HG03175 (cell line): Measurements from ENCODE around the gene P2RX1.

Experiments
- ATAC-seq: cut with Tn5 transposase; IDR thresholded peaks from one replicate; pipeline ENCODE4 v1.9.1; 2021; ENCODE audit warnings: mild to moderate bottlenecking, moderate library complexity; ENCODE audit not compliant: unreplicated experiment

Gene P2RX1

DNA sequence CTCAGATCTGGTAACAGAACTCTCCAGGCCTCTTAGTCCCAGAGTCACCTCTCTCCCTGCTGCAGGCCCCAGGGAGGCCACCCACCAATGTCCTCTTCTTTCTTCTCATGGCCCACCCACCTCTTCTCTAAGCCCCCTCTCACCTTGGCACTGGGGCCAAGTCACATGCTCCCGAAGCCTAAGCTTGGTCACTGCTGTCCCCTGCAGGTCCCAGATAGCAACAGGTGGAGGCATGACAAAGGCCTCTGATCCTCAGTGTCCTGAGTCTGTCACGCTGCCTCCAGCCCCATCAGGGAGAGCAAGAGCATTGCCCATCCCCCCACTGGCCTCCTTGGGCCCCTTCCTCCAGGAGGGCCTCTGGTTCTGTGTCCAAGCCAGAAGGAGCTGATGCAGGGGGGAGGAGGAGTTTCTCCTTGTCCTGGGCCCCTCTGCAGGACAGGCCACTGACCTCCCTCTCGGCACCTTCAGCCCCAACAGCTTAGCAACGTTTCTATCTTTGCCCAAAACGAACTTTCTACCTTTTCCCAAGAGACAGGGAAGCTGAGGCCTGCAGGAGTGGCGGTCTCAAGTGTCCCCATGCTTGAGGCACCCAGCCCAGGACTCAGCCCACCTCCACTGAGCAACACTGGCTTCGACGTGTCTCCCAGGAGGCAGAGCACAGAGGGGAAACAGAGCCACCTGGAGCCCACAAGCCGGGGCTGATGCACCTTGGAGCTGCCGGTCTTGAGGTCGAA is 8.6 kb downstream of the P2RX1 start:
- no peak for ATAC-seq

DNA sequence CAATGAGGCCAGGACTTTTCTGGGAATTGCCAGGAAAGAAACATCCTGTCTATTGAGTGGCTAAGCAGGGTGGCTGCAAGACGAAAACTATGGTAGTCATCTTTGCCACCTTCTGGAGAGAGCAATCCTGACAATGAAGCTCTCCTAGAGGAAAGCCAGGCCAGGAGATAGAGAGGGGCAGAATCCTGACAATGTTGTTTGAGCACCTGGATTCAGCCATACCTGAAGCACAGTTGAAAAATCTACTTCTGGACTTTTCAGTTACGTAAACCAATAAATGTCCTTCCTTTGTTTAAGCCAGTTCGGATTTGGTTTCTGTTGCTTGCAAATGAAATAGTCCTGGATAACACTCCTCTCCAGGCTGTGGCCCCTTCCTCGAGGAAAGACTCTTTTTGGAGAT is 9.4 kb downstream of the P2RX1 start:
- no peak for ATAC-seq

DNA sequence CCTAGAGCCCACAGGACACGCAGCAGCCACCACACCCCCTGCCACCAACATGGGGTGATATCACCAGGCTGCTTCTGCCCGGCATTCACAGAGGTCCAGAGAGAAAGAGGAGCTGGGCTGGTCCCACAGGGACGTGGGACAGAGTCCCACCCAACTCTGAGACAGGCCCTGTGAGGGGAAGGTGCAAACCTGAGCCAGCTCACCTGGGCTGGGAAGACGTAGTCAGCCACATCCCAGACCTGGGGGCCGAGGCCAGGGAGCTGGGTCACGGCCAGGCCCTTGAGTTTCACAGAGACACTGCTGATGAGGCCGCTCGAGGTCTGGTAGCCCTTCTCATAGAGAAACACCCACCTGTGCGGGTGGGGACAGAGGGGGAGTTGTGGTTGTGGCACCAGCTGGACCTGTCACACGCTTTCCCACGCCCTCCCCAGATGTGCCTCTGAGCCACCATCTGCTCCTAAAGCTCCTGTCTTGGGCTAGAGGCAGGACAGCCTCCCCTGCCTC is 11.2 kb downstream of the P2RX1 start:
- ATAC-seq, result no peak

DNA sequence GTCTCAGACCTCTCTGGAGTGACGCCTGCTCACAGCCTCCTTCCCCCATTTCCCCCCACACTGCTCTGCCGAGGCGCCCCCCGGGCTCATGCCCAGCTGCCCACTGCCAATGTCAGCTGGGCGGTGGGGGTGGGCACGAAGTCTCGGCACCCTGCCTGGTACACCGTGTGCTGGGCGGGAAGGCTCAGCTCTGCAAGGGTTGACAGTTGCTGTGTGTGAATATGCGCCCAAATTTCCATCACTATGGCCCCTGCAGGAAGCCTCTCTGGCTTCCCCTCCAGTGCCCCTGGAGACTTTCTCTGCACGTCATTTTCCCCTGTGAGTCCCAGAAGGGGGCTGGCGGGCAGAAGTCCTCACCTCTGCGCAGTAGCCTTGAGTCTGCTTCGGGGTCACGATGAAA is 11.8 kb downstream of the P2RX1 start:
- no peak for ATAC-seq

DNA sequence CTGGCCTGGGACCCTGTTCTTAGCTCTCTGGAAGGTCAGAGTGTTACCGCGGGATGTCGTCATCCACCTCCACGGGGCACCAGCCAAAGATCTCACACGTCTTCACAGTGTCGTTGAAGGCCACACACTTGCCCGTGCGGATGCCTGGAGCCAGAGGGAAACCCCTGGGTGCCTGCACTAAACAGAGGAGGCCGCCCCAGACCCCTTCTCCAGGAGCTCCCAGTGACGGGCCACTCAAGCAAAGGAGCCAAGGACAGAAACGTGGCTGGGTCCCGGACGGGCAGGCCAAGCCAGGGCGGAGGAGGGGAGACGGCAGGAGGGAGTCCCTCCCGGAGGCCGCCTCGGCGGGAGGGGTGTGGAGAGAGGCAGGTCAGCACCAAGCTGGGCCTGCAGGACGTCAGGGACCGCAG is 12.4 kb downstream of the P2RX1 start:
- no peak for ATAC-seq

DNA sequence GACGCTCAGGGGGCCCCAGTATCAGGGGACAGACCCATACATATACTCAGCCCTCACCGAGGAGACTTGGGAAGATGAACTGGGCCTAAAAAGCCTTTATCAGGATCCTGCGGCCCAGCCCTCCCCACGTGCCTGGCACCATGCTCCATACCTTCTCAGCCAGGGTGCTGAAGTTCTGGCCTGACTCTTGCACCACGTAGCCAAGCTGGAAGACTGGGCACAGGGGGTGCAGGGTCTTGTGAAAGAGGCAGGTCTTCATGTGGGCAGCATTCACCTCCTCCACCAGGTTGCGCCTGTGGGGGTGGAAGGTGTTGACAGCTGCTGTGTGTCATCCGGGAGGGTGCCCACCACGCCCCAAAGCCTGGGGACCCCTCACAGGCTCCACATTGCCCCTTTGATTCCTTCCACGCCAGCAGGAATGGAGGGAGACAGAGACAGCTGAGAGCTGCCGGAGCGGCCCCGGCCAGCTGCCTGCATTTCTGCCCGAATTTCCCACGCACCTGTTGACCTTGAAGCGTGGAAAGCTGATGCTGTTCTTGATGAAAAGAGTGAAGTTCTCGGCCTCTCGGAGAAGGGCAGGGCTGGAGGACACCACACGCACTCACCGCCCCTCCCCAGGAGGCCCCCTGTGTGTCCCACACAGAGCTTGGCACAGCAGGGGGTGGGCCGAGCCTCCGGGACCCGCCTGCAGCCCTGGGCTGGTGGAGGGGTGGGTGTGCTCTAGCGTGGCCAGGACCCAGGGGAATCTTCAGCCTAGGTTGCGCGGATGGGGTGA is 13.0 kb downstream of the P2RX1 start:
- no peak for ATAC-seq

DNA sequence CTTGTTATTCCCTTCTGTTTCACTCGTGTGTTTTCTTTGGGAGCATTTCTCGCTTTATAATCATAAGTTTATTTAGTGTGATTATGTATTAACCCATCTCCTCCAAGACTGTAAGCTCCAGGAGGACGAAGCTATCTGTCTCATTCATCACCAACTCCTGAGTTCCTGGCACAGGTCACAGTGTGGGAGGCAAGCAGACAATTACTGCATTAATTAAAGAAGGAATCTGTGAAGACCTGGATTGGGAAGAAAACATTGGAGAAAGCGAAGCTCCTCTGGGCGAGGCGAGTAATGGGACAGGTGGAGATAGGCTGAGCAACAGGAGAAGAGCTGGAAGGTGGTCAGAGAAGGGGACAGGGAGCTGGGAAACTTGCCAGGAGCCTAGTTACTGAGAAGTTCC is 15.6 kb downstream of the P2RX1 start:
- no peak for ATAC-seq

DNA sequence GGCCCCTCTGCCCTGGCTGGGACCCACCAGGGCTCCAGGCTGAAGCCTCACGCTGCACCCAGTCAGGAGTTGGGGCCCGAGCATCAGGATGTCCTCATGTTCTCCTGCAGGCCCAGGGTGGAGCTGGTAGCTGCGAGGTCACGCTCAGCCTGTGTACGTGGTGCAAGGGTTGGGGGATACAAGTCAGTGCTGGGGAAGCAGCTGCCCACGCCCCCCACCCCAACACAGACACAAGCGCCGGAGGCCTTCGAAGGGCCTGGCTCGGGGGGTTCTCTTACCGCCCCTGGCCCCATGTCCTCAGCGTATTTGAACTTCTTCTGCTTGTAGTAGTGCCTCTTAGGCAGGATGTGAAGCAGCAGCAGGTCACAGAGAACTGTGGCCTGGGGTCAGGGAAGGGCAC is 18.5 kb downstream of the P2RX1 start:
- no peak for ATAC-seq

DNA sequence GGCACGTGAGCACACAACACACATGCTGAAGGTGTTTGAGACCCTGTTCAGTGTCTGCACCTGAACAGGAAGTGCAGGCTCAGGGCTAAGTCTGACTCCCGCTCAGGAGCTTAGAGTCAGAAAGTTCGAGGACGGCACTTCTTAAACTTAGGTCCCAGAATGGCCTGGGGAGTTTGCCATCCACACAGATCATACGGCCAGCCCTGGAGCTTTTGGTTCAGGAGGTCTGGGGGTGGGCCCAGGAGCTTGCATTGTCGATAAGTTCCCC is 19.4 kb downstream of the P2RX1 start:
- ATAC-seq, result no peak

DNA sequence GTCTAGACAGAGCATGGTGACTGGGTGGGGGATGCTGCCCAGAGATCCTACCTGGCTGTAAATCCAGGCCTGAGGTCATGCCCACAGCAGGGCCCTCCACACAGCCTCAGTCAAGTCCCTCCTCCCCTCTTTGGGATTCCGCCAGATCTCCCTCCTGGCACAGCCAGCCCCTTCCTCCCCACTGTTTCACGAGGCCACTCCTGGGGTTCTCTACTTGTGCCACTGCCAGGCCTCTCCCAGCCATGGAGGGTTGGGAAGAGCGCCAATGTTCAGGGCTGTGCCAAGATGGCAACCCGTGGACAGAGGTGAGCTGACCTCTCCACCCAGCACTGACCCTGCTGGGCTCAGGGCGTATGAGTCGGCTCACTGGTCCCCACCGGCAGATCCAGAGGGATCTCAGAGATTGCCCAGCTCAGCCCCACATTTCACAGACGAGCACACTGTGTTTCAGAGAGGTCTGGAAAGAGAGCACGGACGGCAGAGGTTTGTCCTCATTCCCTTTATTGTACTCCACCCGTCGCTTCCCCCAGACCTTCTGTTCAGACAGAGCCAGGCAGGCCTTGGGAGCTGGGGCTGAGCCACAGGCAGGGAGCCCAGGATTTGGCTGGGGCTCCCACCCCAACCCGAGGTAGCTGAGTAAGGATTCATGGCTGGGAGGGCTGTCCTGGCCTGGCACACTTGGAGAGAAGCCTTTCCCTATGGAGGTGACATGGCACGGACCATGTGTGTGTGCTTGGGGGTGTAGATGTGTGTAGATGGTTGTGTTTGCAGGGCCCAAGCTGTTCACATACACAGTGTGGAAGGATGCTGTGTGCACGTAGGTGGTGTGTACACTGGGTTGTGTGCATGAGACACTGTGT is 19.9 kb downstream of the P2RX1 start:
- no peak for ATAC-seq

DNA sequence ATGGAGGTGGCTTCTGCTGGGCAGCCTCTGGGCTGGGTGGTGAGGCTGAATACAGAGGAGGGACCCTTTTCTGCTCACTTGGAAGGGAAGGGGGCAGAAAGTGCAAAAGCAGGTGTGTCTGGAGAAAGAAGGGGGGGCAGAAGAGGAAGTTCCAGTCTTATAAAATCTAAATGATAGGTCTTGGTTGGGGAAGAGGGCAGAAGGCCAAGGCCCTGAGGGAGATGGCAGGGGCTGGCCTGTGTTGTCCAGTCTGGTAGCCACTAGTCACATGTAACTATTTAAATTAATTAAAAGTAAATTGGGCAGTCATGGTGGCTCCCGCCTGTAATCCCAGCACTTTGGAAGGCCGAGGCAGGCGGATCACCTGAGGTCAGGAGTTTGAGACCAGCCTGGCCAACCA is 20.9 kb downstream of the P2RX1 start:
- ATAC-seq, result no peak

DNA sequence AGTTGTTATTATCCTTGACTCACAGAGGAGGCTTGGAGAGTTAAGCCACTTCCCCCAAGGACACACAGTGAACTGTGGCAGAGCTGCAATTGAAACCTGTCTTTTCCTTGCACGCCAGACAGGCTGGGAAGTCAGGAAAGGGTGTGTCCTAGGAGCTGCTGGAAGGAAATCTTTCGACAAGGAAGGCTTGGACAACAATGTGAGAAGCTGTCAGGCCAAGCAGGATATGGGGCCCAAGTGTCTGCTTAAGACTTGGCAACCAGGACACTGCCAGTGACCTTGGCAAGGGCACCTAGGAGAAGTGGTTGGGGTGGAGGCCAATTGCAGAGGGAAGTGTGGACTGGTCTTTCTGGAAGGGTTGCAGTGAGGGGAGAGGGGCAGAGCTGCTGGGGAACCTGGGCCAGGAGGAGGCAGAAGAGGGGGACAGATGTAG is 21.3 kb downstream of the P2RX1 start:
- ATAC-seq, result no peak

DNA sequence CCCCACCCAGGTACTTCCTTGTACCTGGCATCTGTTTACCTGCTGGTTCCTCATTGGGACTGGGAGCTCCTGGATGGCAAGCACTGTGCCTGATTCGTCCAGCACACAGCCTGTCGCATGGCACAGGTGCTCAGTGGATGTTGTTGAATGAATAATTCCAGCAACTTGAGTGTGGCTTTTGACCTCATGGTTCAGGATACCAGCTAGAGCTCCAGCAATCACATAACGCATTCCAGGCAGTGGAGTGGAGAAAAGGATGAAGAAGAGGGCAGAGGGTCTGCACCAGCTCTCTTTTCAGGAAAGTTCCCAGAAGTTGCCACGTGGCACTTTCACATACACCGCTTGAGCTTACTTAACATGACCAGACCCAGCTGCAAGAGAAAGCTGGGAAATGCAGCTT is 22.1 kb downstream of the P2RX1 start:
- no peak for ATAC-seq

DNA sequence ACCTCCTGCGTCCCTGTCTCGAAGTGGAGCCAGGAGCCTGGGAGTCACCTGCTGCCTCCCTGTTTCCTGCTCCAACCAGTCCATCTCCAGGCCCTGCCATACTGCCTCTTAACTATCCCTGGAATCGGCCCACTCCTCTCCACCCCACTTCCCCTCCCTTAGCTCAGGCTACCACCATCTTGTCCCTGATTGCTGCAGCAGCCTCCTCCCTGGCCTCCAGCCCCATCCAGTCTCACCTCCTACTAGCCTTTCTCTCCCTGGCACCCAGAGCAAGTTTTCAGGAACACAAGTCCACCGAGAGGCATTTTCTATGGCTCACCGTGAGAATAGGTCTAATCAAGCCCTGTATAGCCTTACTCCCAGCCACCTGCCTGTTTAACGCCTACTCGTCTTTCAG is 22.5 kb downstream of the P2RX1 start:
- no peak for ATAC-seq

DNA sequence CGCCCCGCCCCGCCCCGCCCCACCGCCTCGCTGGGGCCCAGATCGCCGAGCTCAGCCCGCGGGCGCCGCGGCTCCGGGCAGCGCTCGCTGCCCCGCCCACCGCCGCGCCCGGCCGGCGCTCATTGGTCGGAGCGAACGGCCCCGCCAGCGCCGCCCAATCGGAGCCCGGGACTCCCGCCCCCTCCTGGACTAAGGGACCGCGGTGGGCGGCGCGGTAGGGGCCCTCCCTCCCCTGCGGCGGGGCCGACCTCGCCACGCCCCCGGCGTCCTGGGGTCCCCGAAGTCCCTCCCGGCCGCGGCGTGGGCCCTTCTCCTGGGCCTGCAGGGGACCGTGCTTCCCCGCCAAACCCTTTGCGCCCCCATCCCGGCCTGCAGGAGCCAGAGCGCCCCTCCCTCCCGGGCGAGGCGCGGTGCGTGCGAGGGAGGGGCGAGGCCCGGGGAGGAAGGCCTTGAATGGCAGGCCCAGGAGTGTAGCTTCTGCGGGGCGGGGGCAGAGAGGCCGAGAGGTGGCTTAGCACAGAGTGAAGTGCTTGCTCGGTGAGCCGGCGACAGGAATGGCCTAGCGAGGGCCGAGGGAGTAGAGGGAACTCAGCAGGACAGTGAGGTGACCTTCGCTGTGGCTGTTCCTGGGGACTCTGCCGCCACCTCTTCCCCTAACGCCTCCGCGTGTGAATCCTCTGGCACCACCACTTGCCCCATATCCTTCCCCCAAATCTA is 23.1 kb downstream of the P2RX1 start, which contains the start of gene CAMKK1:
Gene CAMKK1 (minus strand): TSS at position 51 of the 717 bp plus-strand sequence. CDS start 7,366 bp downstream, outside the sequence.
- ATAC-seq, result peak; percentile 81

DNA sequence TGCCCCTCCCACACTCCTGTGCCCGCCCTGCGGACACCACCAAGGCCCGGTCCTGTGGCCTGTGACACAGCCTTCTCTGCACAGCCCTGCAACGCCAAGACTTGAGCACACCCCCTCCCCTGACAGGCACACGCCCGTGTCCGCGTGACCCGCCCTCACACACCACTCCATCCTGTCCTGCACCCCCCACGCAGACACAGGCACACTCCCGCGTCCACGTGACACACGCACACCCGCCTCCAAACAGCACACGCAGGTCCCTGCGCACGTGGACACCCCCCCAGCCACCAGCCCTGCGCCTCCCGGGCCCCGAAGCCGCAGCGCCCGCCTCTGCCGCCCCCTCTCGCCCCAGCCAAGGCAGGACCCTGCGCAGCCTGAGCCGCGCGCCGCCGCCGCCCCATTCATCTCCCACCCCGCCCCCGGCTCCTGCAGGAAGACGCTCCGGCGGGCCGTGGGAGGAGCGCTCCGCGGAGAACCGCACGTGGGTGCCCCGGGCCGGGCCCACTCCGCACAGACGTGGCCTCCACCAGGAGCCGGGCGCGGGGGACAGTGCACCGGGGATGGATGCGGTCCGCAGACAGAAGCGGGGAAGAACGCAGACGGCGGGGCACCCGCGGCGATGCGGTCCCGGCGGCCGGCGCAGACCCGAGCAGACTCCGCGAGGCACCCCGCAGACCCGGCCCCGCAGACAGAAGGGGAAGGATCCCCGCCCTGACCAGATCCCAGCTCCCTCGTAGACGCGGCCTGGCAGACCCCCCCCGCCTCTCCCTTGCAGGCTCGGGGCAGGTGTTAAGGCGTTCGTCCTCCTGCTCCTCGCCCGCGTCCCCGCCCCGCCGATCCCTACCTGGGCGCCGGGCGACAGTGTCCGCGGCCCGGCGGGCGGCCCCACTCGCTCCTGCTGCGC is 23.9 kb downstream of the P2RX1 start:
- peak; percentile 13 for ATAC-seq

DNA sequence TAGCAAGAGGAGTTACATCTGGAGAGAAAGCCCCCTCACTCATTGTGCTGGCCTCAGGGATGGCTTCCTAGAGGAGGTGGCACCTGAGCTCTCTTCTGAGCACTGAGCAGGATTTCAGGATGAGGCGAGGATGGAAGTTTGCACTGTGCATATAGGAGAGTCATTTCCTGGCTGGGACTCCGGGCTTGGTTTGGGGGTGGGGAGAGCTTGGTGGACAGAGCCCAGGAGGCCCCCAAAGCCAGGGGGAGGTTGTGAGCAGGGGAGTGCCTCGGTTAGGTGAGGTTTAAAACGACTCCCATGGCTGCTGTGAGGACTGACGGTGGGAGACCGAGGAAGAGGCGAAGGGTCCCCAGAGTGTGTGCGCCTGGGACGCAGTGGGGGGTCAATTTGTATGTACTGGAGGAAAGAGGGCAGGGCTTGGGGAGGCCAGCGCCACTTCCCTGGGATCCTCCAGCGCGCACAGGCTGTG is 24.6 kb downstream of the P2RX1 start:
- ATAC-seq, result no peak

DNA sequence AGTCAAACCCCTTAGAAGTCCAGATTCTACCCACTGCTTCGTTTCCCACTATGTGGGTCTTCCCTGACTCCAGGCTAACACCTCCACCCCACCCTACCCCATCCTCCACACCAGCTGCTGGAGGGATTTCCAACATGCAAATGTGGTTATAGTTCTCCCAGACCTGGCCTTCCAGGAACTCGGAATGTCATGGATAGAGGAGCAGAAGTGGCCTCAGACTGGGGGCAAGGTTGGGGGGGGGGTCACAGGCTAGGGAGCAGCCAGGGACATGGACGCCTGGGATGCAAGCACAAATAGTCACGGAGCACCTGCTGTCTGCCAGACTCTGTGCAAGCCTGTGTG is 25.4 kb downstream of the P2RX1 start:
- ATAC-seq, result no peak

DNA sequence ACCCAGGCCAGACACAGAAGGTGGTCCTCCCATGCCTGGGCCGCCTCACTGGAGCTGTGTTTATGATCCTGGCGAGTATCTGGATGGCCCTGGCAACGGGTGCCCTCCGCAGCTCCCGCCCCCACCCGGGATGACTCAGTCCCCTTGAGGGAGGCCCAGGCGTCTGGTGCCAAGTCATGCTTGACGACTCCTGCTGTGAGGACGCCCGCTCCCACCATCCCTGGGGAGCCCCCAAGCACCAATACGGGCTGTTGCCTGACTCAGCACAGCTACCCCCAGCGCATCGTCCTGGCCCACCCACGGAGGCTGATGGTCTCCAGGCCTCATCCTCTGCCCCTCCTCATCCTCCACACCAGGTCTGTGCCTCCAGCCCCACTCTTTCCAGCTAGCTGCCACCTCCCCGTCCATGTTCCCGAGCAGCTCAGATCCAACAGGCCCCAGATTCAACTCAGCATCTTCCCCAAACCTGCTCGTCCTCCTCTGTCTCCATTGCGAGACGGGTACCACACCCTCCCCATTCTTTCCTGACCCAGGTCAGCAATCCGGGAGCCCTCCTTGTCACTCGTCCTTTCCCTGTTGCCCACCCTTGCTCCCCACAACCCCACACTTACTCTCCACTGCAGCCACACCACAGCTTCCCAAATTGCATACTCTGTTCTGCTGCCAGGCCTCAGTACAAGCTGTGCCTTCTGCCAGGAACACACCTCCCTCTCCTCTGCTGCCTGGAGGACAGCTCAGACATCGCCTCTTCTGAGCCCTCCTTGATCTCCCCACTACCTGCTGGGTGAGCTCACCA is 26.0 kb downstream of the P2RX1 start:
- no peak for ATAC-seq
